GM12892 (cell line): Measurements from ENCODE around the gene HEXIM2.
"Not testable (repeated sequence)": the region's sequence is repeated elsewhere in the genome, so short reads cannot be mapped to it uniquely, and the experiment has no call there.

Experiments used
- DNase-seq: peaks from one replicate; pipeline ENCODE4 v3.0.0; 2011; ENCODE audit not compliant: insufficient read length
- FAIRE-seq: peaks from 2 replicates; lab custom pipeline; 2011; peaks lifted over from hg19 to GRCh38; lab: Jason Lieb, UNC
- POLR2A ChIP-seq: IDR thresholded peaks from 2 replicates; pipeline ENCODE4 v1.6.1; 2011; ENCODE audit warnings: low read depth, low read length, control low read depth
- POLR2AphosphoS5 ChIP-seq: IDR thresholded peaks from 2 replicates; pipeline ENCODE4 v1.6.1; 2011; ENCODE audit warnings: low read depth, low read length, control low read depth
- TAF1 ChIP-seq: IDR thresholded peaks from 2 replicates; pipeline ENCODE4 v1.6.1; 2011; ENCODE audit warnings: low read depth, mild to moderate bottlenecking, control low read depth, low read length, borderline replicate concordance

HEXIM2 gene

DNA sequence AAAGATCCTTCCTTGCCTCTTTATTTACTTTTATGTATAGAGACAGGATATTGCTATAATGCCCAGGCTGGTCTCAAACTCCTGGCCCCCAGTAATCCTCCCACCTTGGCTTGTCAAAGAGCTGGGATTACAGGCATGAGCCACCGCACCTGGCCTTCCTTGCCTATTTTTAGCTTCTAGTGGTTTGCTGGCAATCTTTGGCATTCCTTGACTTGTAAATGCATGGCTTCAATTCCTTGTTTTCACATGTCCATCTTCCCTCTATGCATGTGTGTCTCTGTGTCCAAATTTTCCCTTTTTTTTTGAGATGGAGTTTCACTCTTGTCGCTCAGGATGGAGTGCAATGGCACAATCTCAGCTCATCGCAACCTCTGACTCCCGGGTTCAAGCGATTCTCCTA is 22.5 kb downstream of the HEXIM2 start:
- DNase-seq (no peak), FAIRE-seq (no peak)
- TF ChIP-seq POLR2AphosphoS5 (no peak), TAF1 (no peak), POLR2A (no peak)

DNA sequence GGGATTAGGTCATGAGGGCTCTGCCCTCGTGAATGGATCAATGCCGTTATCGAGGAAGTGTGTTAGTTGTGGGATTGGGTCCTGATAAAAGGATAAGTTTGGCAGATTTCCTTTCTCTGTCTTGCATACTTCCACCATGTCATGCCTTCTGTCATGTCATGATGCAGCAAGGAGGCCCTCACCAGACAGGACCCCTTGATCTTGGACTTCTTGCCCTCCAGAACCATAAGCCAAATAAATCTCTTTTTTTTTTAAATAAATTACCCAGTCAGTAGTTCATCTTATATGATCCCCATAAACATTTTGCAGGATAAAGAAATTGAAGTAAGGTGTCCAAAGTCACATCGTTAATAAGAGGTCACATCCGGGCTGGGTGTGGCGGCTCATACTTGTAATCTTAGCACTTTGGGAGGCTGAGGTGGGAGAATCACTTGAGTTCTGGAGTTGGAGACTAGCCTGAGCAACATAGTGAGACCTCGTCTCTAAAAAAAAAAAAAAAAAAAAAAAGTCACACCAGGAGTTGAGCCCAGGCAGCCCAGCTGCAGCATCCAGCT is 25.2 kb downstream of the HEXIM2 start:
- no peak for DNase-seq
- TF ChIP-seq POLR2A = no peak
- TF ChIP-seq POLR2AphosphoS5 = no peak
- TF ChIP-seq TAF1 = no peak
- FAIRE-seq = no peak

DNA sequence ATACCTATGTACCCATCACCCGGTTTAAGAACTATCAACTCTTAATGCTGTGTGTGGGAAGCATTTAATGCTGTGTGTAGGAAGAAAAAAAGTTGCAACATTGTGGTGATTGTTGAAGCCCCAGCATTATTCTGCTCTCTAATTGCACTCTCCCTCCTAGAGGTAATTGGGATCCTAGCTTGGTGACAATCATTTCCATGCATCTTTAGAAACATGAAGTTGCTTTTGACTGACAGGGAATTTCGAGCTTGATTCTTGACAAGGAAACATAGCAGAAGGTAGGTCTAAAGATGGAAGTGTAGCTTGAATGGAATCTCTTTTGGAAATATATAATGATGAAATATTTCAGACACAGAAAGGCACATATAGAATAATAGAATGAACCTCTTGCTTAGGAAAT is 27.3 kb downstream of the HEXIM2 start:
- no peak for FAIRE-seq
- no peak for TF ChIP-seq POLR2AphosphoS5
- TF ChIP-seq POLR2A = no peak
- no peak for TF ChIP-seq TAF1

DNA sequence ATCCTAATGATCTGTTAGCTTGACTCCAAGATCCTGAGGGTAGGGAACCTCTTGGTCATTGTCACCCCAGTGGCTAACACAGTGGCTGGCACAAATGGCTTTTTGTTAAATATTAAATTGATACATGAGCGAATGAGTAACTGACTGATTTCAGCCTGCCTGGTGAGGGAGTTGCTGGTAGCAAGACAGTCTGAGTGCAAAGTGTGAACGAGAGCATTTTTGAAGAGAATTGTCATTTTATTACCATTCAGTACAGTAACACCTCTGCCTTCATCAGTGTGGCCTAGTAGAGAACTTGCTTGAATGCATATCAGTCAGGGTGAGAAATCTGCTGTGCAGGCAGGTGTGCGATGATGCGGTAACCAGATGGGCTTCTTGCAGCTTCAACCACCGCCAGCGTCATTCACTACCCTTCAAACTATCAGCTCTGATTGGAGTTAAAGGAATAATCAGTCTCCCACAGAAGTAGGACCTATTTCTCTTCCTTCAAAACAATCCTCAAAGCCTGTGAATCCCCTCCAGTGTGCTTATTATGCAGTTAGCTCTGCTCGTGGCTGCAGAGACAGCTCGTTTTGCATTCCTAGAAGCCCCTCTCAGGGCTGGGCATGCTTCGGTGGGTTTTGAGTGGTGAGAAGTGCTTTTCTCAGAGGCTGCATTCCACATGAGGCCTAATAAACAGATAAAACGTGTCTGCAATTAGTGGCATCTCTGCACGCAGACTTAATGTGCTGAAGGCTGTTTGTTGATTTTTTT is 29.0 kb downstream of the HEXIM2 start:
- no peak for DNase-seq
- FAIRE-seq = no peak
- TF ChIP-seq POLR2AphosphoS5 = no peak
- no peak for TF ChIP-seq POLR2A
- no peak for TF ChIP-seq TAF1

More for the DNA sequence above, 27.3 kb downstream of the HEXIM2 start:
- no peak for DNase-seq

DNA sequence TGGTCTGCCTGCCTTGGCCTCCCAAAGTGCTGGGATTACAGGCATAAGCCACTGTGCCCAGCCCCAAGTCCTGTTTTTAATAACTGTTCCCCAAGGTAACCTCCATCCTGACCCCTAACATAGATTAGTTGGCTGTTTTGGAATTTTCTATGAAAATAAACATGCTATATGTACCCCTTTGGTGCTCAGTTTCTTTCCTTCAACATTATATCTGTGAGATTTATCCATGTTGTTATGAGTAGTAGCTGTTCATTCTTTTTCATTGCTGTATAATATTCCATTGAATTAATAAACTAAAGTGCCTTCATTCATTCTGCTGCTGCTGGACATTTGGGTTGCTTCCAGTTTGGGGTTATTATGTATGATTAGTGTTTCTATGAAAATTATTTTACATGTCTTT is 33.7 kb downstream of the HEXIM2 start:
- TF ChIP-seq POLR2AphosphoS5 (no peak), TAF1 (no peak), POLR2A (no peak)
- FAIRE-seq (no peak), DNase-seq (no peak)

DNA sequence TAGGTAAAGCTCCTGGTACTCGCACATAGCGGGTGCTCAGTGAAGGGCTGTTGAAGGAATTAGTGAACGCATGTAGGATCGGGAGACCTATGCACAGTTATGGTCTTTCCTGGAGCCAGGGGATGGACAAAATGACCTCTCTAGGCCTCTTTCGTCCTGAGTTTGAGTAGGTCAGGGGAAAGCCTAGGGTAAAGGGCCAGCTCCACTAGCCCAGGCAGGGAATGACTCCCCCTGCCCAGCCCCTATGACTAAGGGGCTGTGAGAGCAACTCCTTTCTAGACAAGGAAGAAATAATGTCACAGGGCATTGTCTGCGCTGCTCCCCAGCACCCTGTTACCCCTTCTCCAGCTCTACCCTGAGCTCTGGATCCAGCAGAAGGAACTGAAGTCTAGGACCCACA is 35.4 kb downstream of the HEXIM2 start:
- TF ChIP-seq POLR2AphosphoS5 (no peak), TAF1 (no peak), POLR2A (no peak)
- no peak for FAIRE-seq
- no peak for DNase-seq

DNA sequence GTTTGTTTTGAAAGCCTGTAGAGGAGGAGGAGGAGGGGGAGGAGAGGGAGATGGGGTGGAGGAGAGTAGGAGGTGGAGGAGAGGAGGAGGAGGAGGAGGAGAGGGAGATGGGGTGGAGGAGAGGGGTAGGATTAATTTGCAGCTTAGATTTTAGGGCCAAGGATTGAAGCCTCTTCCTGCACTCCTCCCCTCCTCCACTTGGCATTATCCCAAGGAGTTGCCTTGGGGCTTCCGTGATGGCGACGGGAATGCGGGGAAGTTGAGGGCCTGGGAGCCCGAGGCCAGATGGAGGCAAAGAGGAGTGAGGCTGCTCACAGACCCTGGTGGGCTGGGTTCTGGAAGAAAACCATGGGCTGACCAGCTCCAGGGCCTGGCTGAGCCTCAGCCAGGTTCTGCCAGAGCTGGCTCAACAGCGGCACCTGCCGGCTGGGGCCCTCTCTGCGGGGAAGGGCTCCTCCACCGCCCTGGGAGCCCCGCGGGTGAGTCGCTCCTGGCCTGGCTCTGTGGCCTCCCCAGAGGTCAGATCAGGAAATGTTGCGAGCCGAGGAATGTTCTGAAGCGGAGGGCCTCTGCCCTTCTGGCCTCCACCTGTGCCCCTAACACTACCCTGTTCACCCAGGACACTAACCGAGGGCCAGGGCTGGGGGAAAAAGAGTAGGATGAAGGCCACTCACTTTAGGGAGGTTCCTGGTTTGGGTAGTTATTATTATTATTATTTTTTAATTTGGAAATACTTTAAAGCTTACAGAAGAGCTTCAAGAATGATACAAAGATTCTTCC is 36.1 kb downstream of the HEXIM2 start:
- TF ChIP-seq TAF1 (no peak), POLR2A (no peak), POLR2AphosphoS5 (no peak)
- FAIRE-seq = peak; percentile 79
- peak; percentile 83 for DNase-seq

DNA sequence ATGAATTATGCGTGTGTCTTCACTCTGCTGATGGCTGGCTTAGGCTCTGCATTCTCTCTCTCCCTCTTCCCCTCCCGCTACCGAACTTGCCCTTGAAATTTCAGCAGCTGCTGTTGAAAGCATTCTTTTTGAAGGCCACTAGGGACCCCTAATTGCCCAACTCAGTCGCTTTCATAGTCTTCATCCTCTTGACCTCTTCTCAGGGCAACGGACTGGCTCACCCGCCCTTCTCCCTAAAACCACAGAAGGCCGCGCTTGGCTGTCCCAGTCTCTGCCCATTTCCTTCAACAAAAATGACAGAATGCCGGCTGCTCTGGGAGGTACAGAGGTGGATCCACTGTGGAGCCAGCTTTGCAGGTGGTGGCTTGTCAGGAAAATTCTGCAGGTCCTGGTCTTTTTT is 39.0 kb downstream of the HEXIM2 start:
- FAIRE-seq = no peak
- TF ChIP-seq TAF1 = no peak
- DNase-seq = no peak

DNA sequence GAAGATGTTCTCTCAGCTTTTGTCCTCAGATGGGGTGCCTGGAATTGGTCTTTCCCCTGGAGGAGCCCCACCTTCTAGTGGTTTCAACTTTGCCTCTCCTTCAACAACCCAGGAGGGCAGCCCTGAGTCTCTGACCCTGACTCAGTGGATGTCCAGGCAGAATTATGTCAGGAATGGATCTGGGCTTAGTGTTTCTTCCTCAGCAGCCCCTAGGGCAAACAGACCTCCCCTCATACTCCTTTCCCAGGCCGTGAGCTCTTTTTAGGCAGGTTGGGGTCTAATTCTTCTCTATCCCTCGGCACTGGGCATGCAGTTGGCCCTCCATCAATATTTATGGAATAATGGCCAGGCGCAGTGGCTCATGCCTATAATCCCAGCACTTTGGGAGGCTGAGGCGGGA is 39.8 kb downstream of the HEXIM2 start:
- TF ChIP-seq TAF1 = no peak
- no peak for TF ChIP-seq POLR2AphosphoS5
- no peak for TF ChIP-seq POLR2A
- DNase-seq = no peak
- no peak for FAIRE-seq

DNA sequence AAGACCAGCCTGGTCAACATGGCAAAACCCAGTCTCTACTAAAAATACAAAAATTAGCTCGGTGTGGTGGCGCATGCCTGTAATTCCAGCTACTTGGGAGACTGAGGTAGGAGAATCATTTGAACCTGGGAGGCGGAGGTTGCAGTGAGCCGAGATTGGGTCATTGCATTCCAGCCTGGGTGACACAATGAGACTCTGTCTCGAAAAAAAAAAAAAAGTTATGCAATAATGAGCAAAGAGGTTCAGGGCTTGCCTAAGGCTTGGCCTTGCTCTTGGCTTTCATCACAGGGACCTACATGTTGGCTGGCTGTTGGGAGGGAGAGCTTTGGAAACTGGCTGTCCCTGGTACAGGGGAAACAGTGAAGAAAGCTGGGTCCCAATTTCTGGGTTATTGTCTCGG is 40.2 kb downstream of the HEXIM2 start:
- not testable (repeated sequence) for DNase-seq, FAIRE-seq

DNA sequence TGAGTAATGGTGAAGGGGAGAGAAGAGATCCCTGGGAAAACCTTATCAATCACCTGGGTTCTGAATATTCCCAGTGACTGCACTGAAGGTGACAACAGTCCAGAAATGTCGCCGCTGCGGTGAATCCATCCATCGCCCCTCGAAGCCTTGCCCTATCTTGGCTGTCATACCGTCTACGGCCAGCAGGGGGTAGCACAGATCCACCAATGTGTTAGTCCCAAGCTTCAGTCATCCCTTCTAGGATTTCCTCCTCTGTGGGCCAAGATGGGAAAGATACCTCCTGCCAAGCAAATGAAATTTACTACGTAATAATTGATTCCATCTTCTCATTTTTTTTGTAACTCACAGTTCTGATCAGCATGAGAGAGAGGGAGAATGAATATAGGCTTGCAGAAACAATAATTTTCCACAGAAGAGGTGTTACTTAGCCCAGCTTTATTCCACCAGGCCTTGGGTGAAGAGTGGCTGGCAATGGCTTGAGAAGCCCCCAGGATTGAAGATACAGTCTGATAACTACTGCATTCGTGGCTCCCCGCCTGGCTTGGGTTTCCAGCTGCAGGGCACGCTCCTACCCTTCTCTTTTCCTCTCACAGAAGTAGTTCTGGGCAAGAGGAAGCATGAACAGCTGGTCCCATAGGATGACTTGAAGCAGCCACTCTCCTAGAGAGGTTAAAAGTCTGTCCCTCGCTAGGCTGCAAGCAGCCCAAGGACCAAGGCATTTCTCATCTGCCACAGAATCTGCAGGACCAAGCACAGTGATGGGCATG is 57.4 kb downstream of the HEXIM2 start:
- TF ChIP-seq POLR2A = no peak
- no peak for TF ChIP-seq TAF1
- TF ChIP-seq POLR2AphosphoS5 = no peak
- peak; percentile 97 for FAIRE-seq
- no peak for DNase-seq
